GM23338 (cell line): ENCODE measurements around the gene CD99L2. TPM values are rescaled to one million over a fixed set of nuclear protein-coding genes. Genes with fewer than 3 reads are reported as not detected.

ENCODE experiments used
- ATAC-seq: fragments of 200-7000 bp; cut with Tn5 transposase; 3 replicates; pipeline ENCODE4 v1.9.1; 2020
- DNase-seq: peaks from one replicate; pipeline ENCODE4 v3.0.0-alpha.2; 2015; ENCODE audit warnings: low spot score
- H2AFZ ChIP-seq: fragments of 200-600 bp; sonication (generic); 2 replicates; pipeline ENCODE4 v1.8.0; 2016; ENCODE audit warnings: antibody characterized with exemption, mild to moderate bottlenecking, moderate library complexity
- H3F3A ChIP-seq: fragments of 200-600 bp; sonication (generic); replicated peaks from 2 replicates; pipeline ENCODE4 v1.8.0; 2017; ENCODE audit warnings: antibody characterized with exemption, mixed run types, low read depth
- H3K27ac ChIP-seq: fragments of 200-600 bp; sonication (generic); 2 replicates; pipeline ENCODE4 v1.6.1; 2016; ENCODE audit warnings: low read depth
- H3K27me3 ChIP-seq: fragments of 200-600 bp; sonication (generic); 2 replicates; pipeline ENCODE4 v1.8.0; 2016; ENCODE audit warnings: mild to moderate bottlenecking, mixed run types, moderate library complexity; ENCODE audit not compliant: insufficient read depth
- H3K36me3 ChIP-seq: fragments of 200-600 bp; sonication (generic); 2 replicates; pipeline ENCODE4 v1.8.0; 2016; ENCODE audit warnings: mild to moderate bottlenecking; ENCODE audit not compliant: insufficient read depth
- H3K4me1 ChIP-seq: fragments of 200-600 bp; sonication (generic); 2 replicates; pipeline ENCODE4 v1.8.0; 2016; ENCODE audit warnings: mild to moderate bottlenecking, moderate library complexity; ENCODE audit not compliant: insufficient read depth
- H3K4me2 ChIP-seq: fragments of 200-600 bp; sonication (generic); 2 replicates; pipeline ENCODE4 v1.7.1; 2017; ENCODE audit warnings: mixed run types
- H3K4me3 ChIP-seq: fragments of 200-600 bp; sonication (generic); 2 replicates; pipeline ENCODE4 v1.6.1; 2016; ENCODE audit warnings: mixed run types
- H3K79me2 ChIP-seq: fragments of 200-600 bp; sonication (generic); replicated peaks from 2 replicates; pipeline ENCODE4 v1.8.0; 2017; ENCODE audit warnings: mild to moderate bottlenecking; ENCODE audit not compliant: insufficient read depth
- H3K9me2 ChIP-seq: fragments of 200-600 bp; sonication (generic); 2 replicates; pipeline ENCODE4 v1.8.0; 2017; ENCODE audit not compliant: insufficient read depth
- H4K20me1 ChIP-seq: fragments of 200-600 bp; sonication (generic); replicated peaks from 2 replicates; pipeline ENCODE4 v1.8.0; 2017; ENCODE audit warnings: mild to moderate bottlenecking; ENCODE audit not compliant: insufficient read depth
- H3K27ac Mint-ChIP-seq: 2 replicates; pipeline ENCODE4 v1.8.0; 2020; ENCODE audit warnings: inconsistent platforms, mild to moderate bottlenecking, moderate library complexity, mixed read lengths
- H3K27me3 Mint-ChIP-seq: 3 replicates; pipeline ENCODE4 v1.8.0; 2022; ENCODE audit warnings: low read depth, mild to moderate bottlenecking, moderate library complexity, mixed read lengths, inconsistent platforms; ENCODE audit not compliant: insufficient read depth, poor library complexity
- H3K36me3 Mint-ChIP-seq: 3 replicates; pipeline ENCODE4 v1.8.0; 2021; ENCODE audit warnings: low read depth, mild to moderate bottlenecking, inconsistent platforms, moderate library complexity, mixed read lengths
- H3K4me1 Mint-ChIP-seq: 3 replicates; pipeline ENCODE4 v1.8.0; 2020; ENCODE audit warnings: mild to moderate bottlenecking, inconsistent platforms, mixed read lengths
- H3K4me3 Mint-ChIP-seq: 3 replicates; pipeline ENCODE4 v1.8.0; 2021; ENCODE audit warnings: moderate library complexity, mild to moderate bottlenecking, inconsistent platforms, mixed read lengths
- H3K9me3 Mint-ChIP-seq: 3 replicates; pipeline ENCODE4 v1.8.0; 2020; ENCODE audit warnings: moderate library complexity, mild to moderate bottlenecking, inconsistent platforms, mixed read lengths
- EZH2 ChIP-seq: fragments of 200-600 bp; sonication (generic); IDR thresholded peaks from one replicate; pipeline ENCODE4 v1.8.0; 2017; ENCODE audit warnings: antibody characterized with exemption, mild to moderate bottlenecking, low read depth; ENCODE audit not compliant: unreplicated experiment
- NANOG ChIP-seq: IDR thresholded peaks from 2 replicates; pipeline ENCODE4 v1.6.1; 2016; ENCODE audit warnings: antibody characterized with exemption, borderline replicate concordance
- ZNF331 ChIP-seq: fragments of 250-450 bp; sonication (Bioruptor Pico); IDR thresholded peaks from 2 replicates; pipeline ENCODE4 v1.5.0; 2020; ENCODE audit warnings: low read depth, mild to moderate bottlenecking, moderate library complexity
- polyA plus RNA-seq: library from polyadenylated mRNA; unstranded; fragments of >200 nt; fragmentation: Nextera tagmentation; extraction: Ambion mirVana; gene quantifications from 2 replicates; pipeline ENCODE4 v1.2.1, GENCODE V29; 2016
- total RNA-seq: library from RNA; depleted of rRNA; stranded (reverse); fragments of >200 nt; shearing (Covaris generic); gene quantifications from 2 replicates; pipeline ENCODE4 v1.2.3, GENCODE V29; 2014
- TF ChIP-seq, protein P1 (sequence below): IDR thresholded peaks from 2 replicates; pipeline ENCODE4 v1.6.1; 2016; ENCODE audit warnings: antibody characterized with exemption
- TF ChIP-seq, protein P2 (sequence below): IDR thresholded peaks from one replicate; pipeline ENCODE4 v1.6.1; 2018; ENCODE audit warnings: antibody characterized with exemption; ENCODE audit not compliant: unreplicated experiment

The CD99L2 gene
- total and polyA plus RNA-seq, 2 experiments from 2014 or later: 2.6 to 6.4 TPM

GRCh38 chrX:150837845-150838244 is 60.6 kb downstream of the CD99L2 start:
- no peak for ATAC-seq
- no peak for TF ChIP-seq EZH2
- TF ChIP-seq, protein P1, sequence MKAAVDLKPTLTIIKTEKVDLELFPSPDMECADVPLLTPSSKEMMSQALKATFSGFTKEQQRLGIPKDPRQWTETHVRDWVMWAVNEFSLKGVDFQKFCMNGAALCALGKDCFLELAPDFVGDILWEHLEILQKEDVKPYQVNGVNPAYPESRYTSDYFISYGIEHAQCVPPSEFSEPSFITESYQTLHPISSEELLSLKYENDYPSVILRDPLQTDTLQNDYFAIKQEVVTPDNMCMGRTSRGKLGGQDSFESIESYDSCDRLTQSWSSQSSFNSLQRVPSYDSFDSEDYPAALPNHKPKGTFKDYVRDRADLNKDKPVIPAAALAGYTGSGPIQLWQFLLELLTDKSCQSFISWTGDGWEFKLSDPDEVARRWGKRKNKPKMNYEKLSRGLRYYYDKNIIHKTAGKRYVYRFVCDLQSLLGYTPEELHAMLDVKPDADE: no peak
- TF ChIP-seq, protein P2, sequence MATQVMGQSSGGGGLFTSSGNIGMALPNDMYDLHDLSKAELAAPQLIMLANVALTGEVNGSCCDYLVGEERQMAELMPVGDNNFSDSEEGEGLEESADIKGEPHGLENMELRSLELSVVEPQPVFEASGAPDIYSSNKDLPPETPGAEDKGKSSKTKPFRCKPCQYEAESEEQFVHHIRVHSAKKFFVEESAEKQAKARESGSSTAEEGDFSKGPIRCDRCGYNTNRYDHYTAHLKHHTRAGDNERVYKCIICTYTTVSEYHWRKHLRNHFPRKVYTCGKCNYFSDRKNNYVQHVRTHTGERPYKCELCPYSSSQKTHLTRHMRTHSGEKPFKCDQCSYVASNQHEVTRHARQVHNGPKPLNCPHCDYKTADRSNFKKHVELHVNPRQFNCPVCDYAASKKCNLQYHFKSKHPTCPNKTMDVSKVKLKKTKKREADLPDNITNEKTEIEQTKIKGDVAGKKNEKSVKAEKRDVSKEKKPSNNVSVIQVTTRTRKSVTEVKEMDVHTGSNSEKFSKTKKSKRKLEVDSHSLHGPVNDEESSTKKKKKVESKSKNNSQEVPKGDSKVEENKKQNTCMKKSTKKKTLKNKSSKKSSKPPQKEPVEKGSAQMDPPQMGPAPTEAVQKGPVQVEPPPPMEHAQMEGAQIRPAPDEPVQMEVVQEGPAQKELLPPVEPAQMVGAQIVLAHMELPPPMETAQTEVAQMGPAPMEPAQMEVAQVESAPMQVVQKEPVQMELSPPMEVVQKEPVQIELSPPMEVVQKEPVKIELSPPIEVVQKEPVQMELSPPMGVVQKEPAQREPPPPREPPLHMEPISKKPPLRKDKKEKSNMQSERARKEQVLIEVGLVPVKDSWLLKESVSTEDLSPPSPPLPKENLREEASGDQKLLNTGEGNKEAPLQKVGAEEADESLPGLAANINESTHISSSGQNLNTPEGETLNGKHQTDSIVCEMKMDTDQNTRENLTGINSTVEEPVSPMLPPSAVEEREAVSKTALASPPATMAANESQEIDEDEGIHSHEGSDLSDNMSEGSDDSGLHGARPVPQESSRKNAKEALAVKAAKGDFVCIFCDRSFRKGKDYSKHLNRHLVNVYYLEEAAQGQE: no peak
- Histone ChIP-seq H3K4me3 (no peak overlapping the region), H3K4me1 (no peaks in the 10 kb centered on the region), H3F3A (no peaks in the 10 kb centered on the region), H3K79me2 (peaks cover 18% of the 10 kb centered on the region), H4K20me1 (no peaks in the 10 kb centered on the region), H3K9me2 (no peaks in the 10 kb centered on the region), H2AFZ (no peak overlapping the region), H3K27ac (no peak overlapping the region), H3K4me2 (no peak overlapping the region), H3K27me3 (no peaks in the 10 kb centered on the region), H3K36me3 (no peaks in the 10 kb centered on the region)
- H3K4me1 Mint-ChIP-seq: peaks cover 5% of the 10 kb centered on the region; the same call in 2 of the 3 replicates
- H3K9me3 Mint-ChIP-seq: peaks cover 7% of the 10 kb centered on the region; the same call in 2 of the 3 replicates
- DNase-seq: no peak
- peaks cover under 1% of the 10 kb centered on the region for H3K27me3 Mint-ChIP-seq
- peaks cover 11% of the 10 kb centered on the region; the same call in 2 of the 3 replicates for H3K36me3 Mint-ChIP-seq
- no peak overlapping the region for H3K4me3 Mint-ChIP-seq
- H3K27ac Mint-ChIP-seq: no peak overlapping the region

GRCh38 chrX:150834695-150835094 is 63.8 kb downstream of the CD99L2 start:
- Histone ChIP-seq H4K20me1 (no peaks in the 10 kb centered on the region), H3K79me2 (peaks cover 17% of the 10 kb centered on the region; the same call in 1 of the 2 replicates), H3K36me3 (no peaks in the 10 kb centered on the region), H3K4me2 (no peak overlapping the region), H3K27ac (no peak overlapping the region), H3K9me2 (no peaks in the 10 kb centered on the region), H3F3A (no peaks in the 10 kb centered on the region), H3K4me3 (no peak overlapping the region), H2AFZ (no peak overlapping the region), H3K27me3 (no peaks in the 10 kb centered on the region), H3K4me1 (no peaks in the 10 kb centered on the region)
- Mint-ChIP-seq H3K27ac (no peak overlapping the region), H3K27me3 (peaks cover 2% of the 10 kb centered on the region), H3K4me1 (no peaks in the 10 kb centered on the region), H3K36me3 (peaks cover 11% of the 10 kb centered on the region; the same call in 2 of the 3 replicates), H3K9me3 (peaks cover 7% of the 10 kb centered on the region; the same call in 2 of the 3 replicates), H3K4me3 (no peak overlapping the region)
- ATAC-seq (no peak), DNase-seq (no peak)
- TF ChIP-seq NANOG (no peak), ZNF331 (CRISPR knock-in tag) (no peak)
